Stimulated activated CD4-positive, alpha-beta T cell treated with anti-CD3 and anti-CD28 coated beads, Interleukin-15, amount 100 ng/mL, for 48 hours (primary cell): ENCODE measurements around the gene LMX1B.
"Not testable (repeated sequence)": the region's sequence is repeated elsewhere in the genome, so short reads cannot be mapped to it uniquely, and the experiment has no call there.

Experiments used
- DNase-seq, 2 donors: peaks; one replicate each; pipeline ENCODE4 v3.0.0-alpha.2; 2020; ENCODE audit warnings: low read depth in 2 of 2

Gene LMX1B

DNA sequence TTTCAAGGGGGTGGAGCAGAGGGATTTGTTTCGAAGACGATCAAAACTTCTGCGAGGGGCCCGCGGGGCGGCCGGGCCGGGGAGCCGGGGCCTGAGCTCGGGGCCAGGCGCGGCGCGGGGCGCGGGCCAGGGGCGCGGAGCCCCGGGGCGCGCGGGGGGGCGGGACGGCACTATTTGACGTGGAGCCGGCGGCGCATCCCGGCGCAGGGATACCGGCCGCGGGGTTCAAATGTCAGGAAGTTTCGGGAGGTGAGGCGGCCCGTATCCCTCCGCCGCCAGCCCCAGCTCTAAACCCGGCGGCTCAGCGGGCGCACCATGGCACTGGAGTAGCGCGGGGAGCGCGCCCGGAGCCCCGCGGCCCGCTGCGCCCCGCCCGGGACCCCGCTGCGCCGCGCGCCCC, at the start of gene LMX1B:
LMX1B (plus strand) TSS at position 278 of the 400 bp plus-strand sequence. CDS start 522 bp downstream, outside the sequence.
- DNase-seq, result no peak

DNA sequence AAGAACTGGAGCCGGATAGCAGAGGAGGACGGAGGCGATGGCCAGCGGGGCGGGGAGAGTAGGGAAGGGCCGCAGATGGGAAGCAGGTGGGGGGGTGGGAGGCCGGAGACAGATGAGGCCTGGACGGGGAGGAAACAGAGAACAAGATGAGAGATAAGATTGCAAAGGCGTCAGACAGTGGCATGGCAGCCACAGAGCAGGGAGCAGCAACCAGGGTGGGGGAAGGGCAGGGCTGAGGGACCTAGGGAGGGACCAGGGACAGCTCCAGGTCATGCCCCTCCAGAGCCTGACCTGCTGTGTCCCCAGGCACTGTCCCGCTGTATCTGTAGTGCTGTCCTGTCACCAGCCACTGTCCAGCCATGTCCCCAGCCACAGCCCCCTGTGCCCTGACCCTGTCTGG, 49.6 kb upstream of the LMX1B start:
- DNase-seq, result no peak

- no peak for DNase-seq
Measured at GRCh38 chr9:126564716-126565115, 49.0 kb upstream of the LMX1B start.

DNA sequence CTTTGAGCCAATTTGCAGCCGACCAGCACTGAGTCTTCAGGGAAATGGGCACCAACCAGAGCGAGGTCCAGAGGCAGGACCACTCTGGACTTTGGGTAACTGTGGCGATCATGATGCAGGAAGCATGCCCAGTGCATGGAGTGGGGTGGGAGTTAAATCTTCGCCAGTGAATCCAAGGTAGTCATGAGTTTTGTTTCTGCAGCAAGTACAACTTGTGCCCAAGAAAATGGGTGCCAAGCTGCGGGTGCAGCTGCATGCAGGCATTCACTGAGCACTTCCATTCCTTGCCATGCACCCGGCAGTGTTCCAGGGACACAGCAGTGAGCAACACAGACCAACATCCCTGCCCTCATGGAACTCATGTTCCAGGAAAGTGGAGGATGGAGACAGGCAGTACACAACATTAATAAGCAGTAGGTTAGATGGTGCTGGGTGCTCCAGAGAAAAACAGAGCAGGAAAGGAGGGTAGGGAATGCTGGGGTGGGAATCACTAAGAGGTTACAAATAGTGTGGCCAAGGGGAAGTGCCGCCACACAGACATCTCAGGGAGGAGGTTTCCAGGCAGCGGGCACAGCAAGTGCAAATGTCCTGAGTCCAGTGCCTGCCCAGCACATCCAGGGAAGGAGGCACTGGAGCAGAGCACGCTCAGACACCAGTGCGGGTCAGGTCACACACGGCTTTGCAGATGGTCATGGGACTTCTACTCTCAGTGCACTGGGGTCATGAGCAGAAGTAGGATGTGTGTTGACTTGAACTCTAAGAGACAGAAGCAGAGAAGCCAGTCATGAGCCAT, 48.2 kb upstream of the LMX1B start:
- DNase-seq, result no peak

DNA sequence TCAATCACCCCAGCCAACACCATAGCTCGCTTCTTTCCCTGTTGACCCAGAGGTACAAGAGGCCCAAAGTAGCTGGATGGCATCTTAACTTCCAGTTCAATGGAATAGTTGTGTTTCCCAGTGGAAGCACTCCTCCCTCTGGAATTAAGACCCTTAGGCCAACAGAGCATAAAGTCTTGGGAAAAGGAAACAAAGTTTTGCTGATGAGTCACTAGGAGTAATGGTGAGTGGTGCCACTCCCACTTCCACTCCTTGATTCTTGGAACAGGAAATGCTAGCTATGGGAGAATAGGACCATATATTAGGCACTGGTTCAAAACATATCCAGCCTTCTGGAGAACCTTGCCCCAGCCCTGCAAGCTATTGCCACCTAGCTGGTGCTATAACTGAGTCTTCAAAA, 44.7 kb upstream of the LMX1B start:
- DNase-seq, result no peak

DNA sequence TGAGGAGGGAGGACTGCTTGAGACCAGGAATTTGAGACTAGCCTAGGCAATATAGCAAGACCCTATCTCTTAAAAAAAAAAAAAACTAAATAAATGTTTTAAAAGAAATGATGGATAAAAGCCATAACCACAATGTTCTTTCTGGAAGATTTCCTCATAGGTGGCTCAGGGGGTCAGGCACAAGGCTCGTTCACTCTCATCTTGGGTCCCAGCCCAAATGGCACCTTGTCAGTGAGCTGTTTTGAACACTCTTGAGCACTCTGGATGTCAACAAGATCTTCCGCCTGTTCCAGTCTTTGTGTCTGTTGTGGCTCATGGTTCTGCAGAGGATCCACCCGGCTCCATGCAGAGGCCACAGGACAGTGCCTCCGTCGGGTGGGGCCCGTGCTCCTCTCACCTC, 35.7 kb upstream of the LMX1B start:
- DNase-seq, result no peak

- not testable (repeated sequence) for DNase-seq
Measured at GRCh38 chr9:126580319-126580718, 33.4 kb upstream of the LMX1B start.

DNA sequence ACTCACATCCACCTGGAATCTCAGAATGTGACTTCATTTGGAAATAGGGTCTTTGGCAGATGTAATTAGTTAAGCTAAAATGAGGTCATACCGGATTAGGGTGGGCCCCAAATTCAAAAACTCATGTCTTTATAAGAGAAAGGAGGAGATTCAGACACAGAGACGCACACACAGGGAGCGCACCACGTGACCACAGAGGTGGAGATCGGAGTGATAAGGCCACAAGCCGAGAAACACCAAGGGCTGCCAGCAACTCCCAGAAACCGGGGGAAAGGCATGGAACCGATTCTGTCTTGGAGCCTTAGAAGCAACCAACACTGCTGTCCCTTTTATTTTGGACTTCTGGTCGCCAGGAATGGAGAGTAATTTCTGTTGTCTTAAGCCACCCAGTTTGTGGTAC, 31.8 kb upstream of the LMX1B start:
- DNase-seq, result no peak

DNA sequence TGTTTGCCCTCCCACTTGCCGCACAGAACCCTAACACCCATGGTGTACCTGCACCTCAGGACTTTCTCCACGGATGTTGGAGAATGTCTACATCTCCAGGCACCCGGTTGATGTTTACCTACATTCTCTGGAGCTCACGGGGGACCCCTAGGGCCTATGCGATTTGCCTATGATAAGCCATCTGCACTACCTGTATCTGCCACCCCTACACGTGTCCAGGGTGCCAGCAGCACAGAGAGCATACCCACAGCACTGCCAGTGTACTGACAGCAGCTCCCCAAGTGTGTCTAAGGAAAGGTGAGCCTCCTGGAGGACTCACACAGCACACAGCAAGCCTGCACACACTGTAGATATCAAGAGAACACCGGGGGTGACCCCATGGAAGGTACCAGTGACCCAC, 31.3 kb upstream of the LMX1B start:
- no peak for DNase-seq

- DNase-seq, result no peak
Measured at GRCh38 chr9:126583144-126583760, 30.5 kb upstream of the LMX1B start.

DNA sequence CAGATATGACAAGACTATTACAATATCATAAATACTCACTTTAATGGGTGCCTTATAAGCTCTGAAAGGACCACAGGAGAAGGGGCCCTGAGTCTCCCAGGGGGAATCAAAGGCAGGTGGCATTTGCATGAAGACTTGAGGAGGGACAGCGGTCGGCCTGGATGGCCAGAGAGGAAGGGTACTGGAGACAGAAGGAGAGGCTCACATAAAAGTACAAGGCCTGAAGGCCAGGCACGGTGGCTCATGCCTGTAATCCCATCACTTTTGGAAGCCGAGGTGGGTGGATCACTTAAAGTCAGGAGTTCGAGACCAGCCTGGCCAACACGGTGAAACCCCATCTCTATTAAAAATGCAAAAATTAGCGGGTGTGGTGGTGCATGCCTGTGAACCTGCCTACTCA, 29.1 kb upstream of the LMX1B start:
- DNase-seq, result no peak

DNA sequence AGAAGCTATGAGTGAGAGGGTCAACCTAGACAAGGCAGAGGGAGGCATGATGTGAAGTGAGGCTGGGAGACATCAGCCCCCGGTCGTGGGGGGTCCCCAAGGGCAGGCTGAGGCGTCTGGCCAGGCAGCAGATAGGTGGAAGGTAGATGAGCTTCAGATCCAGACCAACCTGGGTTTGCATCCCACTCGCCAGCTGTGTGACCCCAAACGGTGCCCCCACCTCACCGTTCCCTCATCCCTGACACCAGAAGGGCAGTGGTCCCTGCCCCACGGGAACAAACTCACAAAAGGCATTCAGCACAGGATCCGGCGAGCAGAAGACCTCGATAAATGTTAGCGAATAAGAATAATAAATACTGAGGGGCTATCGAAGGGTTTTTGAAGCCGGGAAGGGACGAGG, 27.5 kb upstream of the LMX1B start:
- no peak for DNase-seq

GRCh38 chr9:126587187-126588185, 26.2 kb upstream of the LMX1B start:
- no peak for DNase-seq

- no peak for DNase-seq
Measured at GRCh38 chr9:126588491-126589168, 25.1 kb upstream of the LMX1B start.

DNA sequence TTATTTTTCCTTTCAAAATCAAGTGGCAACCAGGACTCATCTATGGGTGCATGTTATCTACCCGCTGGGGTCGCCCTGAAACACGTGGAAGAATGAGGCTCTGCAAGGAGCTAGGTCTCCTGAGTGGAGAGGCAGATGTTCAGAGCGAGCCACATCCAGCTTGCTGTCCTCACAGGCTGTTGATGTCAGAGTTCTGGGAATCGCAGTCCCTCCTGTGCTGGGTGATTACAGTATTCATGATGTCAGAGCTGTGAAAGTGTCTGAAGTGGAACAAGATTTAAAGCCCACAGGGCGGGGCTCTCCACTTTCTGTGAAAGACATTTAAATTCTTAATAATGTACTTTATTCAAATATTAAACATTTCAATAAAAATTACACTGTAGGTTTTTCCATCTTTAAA, 24.4 kb upstream of the LMX1B start:
- DNase-seq, result no peak

- DNase-seq, result no peak
Measured at GRCh38 chr9:126591083-126591482, 22.6 kb upstream of the LMX1B start.

GRCh38 chr9:126591922-126592321, 21.8 kb upstream of the LMX1B start:
- no peak for DNase-seq

DNA sequence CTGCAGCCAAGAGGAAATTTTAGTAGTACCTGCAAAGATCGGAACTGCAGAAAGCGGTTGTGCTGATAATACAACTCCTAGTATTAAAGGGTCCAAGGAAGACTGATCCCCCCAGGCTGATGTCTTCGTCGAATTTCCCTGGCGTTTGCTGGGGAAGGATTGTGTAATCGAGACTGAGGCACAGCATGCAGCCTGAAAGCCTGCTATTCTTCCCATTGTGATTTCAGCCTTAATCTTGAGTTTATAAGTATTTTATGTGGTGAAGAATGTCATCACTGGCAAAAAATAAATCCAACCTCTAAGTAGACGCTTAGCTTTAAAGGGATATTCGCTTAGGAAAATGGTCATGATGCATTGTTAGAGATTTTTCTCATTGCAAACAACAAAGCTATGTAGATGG, 21.3 kb upstream of the LMX1B start:
- no peak for DNase-seq

DNA sequence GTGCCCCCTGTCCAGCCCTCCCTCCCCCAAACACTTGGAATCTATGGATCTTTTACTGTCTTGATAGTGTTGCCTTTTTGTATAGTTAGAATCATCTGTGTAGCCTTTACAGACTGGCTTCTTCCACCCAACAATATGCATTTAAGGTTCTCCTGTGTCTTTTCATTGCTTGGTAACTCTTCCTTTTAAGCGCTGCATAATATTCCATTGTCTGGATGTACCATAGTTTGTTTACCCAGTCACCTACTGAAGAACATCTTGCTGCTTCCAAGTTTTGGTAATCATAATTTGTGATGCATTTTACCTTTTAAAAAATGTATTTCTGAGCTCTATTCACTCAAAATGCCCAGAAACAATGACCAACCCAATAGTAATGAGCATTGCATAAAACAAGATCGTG, 17.7 kb upstream of the LMX1B start:
- no peak for DNase-seq

DNA sequence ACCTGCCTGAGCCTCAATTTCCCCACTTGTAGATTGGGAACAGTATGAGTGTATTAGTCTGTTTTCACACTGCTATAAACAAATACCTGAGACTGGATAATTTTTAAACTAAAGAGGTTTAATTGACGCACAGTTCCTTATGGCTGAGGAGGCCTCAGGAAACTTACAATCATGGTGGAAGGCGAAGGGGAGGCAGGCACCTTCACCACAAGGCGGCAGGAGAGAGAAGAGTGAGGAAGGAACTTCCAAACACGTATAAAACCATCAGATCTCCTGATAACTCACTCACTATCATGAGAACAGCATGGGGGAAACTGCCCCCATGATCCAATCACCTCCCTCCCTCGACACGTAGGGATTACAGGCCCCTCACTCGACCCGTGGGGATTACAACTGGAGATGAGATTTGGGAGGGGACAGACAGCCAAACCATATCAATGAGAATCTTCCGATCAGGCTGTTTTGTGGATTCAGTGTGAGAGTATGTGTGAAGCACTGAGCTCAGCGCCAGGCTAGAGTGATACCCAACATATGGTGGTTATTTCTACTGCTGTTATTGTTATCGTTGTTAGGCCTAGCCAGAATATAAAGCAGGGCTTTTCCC, 14.6 kb upstream of the LMX1B start:
- DNase-seq, result no peak
